PFSK-1 (cell line): Measurements from ENCODE around the gene ERC2.

Experiments
- FOXP2 ChIP-seq: optimal IDR thresholded peaks from 2 replicates; pipeline ENCODE3; 2011; ENCODE audit warnings: borderline replicate concordance, control low read depth, inconsistent platforms; ENCODE audit not compliant: insufficient read depth; ENCODE audit errors: extremely low read length, extremely low read depth
- POLR2AphosphoS5 ChIP-seq: IDR thresholded peaks from 2 replicates; pipeline ENCODE4 v1.6.1; 2012; ENCODE audit warnings: low read depth, mild to moderate bottlenecking, control low read depth, low read length, moderate library complexity
- REST ChIP-seq, 2 experiments: IDR thresholded peaks; 2 replicates each; pipeline versions ENCODE4 v1.6.1 to v1.8.0; 2011 to 2012; ENCODE audit warnings: low read depth in 2 of 2, low read length in 2 of 2, control low read depth in 1 of 2, inconsistent platforms in 1 of 2, mild to moderate bottlenecking in 1 of 2, moderate library complexity in 1 of 2; ENCODE audit not compliant: insufficient read depth in 1 of 2
- SIN3A ChIP-seq: IDR thresholded peaks from 2 replicates; pipeline ENCODE4 v1.6.1; 2012; ENCODE audit warnings: mild to moderate bottlenecking, low read length, moderate library complexity, borderline replicate concordance; ENCODE audit not compliant: insufficient read depth
- TAF1 ChIP-seq: IDR thresholded peaks from 2 replicates; pipeline ENCODE4 v1.6.1; 2012; ENCODE audit warnings: low read length, control low read depth, borderline replicate concordance; ENCODE audit not compliant: insufficient read depth

The ERC2 gene

GRCh38 chr3:55884066-55884465 is 584.2 kb downstream of the ERC2 start:
- TF ChIP-seq TAF1 (no peak), SIN3A (no peak), POLR2AphosphoS5 (no peak), FOXP2 (no peak), REST (IDR thresholded peaks at IDR 0.05; ENCODE audit: insufficient read depth in 1 of 2, low read depth in 2 of 2, low read length in 2 of 2) (no peak)

- no peak for TF ChIP-seq TAF1
- TF ChIP-seq POLR2AphosphoS5, result no peak
- no peak for TF ChIP-seq SIN3A
Measured at GRCh38 chr3:55882006-55882405, 586.3 kb downstream of the ERC2 start.

- TF ChIP-seq POLR2AphosphoS5 (no peak), REST (IDR thresholded peaks at IDR 0.05; ENCODE audit: insufficient read depth in 1 of 2, low read depth in 2 of 2, low read length in 2 of 2) (no peak), FOXP2 (no peak), TAF1 (no peak), SIN3A (no peak)
Measured at GRCh38 chr3:55880357-55880756, 587.9 kb downstream of the ERC2 start.

GRCh38 chr3:55879901-55880331 is 588.4 kb downstream of the ERC2 start:
- TF ChIP-seq POLR2AphosphoS5, result no peak
- TF ChIP-seq FOXP2, result no peak
- TF ChIP-seq SIN3A, result no peak
- TF ChIP-seq TAF1, result no peak
- no peak for TF ChIP-seq REST (IDR thresholded peaks at IDR 0.05; ENCODE audit: insufficient read depth in 1 of 2, low read depth in 2 of 2, low read length in 2 of 2)

GRCh38 chr3:55877703-55878102 is 590.6 kb downstream of the ERC2 start:
- TF ChIP-seq POLR2AphosphoS5 (no peak), SIN3A (no peak)

- TF ChIP-seq REST (IDR thresholded peaks at IDR 0.05; ENCODE audit: insufficient read depth in 1 of 2, low read depth in 2 of 2, low read length in 2 of 2), result no peak
- no peak for TF ChIP-seq FOXP2
- no peak for TF ChIP-seq SIN3A
- no peak for TF ChIP-seq TAF1
- TF ChIP-seq POLR2AphosphoS5, result no peak
Measured at GRCh38 chr3:55876560-55876959, 591.7 kb downstream of the ERC2 start.
